Choroid plexus epithelial cell (primary cell): Measurements from ENCODE around the gene SPAG17.

ENCODE experiments used
- DNase-seq: peaks from one replicate; pipeline ENCODE4 v3.0.0-alpha.2; 2010; ENCODE audit warnings: low read depth
- H3K4me3 ChIP-seq: 2 replicates; pipeline ENCODE4 v1.5.1; 2011; ENCODE audit warnings: low read depth, mild to moderate bottlenecking, control low read depth, low read length, moderate library complexity
- TF ChIP-seq, protein P1 (sequence below): conservative IDR thresholded peaks from 2 replicates; pipeline ENCODE4 v1.5.1; 2011; ENCODE audit warnings: low read depth, mild to moderate bottlenecking, control low read depth, inconsistent platforms, low read length, moderate library complexity

SPAG17 gene

DNA sequence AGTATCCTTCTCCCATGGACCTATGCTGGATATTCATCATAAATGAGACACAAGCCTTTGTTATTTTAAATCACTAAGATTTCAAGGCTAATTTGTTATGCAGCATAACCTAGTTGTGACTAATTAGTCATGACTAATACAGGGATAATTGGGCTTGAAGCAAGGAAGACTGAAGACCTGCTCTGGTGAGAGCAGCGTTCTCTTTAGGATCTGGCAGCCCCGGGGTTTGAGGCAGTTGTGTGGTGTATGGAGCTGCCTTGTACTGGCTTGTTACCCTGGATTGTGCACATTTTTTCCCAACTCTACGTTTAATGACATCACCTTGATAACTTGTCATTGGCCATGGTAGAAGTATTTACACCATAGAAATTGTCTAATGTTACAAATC lies 25.7 kb upstream of the SPAG17 start:
- TF ChIP-seq, protein P1, sequence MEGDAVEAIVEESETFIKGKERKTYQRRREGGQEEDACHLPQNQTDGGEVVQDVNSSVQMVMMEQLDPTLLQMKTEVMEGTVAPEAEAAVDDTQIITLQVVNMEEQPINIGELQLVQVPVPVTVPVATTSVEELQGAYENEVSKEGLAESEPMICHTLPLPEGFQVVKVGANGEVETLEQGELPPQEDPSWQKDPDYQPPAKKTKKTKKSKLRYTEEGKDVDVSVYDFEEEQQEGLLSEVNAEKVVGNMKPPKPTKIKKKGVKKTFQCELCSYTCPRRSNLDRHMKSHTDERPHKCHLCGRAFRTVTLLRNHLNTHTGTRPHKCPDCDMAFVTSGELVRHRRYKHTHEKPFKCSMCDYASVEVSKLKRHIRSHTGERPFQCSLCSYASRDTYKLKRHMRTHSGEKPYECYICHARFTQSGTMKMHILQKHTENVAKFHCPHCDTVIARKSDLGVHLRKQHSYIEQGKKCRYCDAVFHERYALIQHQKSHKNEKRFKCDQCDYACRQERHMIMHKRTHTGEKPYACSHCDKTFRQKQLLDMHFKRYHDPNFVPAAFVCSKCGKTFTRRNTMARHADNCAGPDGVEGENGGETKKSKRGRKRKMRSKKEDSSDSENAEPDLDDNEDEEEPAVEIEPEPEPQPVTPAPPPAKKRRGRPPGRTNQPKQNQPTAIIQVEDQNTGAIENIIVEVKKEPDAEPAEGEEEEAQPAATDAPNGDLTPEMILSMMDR, result no peak
- no peak overlapping the region for H3K4me3 ChIP-seq
- DNase-seq, result no peak

DNA sequence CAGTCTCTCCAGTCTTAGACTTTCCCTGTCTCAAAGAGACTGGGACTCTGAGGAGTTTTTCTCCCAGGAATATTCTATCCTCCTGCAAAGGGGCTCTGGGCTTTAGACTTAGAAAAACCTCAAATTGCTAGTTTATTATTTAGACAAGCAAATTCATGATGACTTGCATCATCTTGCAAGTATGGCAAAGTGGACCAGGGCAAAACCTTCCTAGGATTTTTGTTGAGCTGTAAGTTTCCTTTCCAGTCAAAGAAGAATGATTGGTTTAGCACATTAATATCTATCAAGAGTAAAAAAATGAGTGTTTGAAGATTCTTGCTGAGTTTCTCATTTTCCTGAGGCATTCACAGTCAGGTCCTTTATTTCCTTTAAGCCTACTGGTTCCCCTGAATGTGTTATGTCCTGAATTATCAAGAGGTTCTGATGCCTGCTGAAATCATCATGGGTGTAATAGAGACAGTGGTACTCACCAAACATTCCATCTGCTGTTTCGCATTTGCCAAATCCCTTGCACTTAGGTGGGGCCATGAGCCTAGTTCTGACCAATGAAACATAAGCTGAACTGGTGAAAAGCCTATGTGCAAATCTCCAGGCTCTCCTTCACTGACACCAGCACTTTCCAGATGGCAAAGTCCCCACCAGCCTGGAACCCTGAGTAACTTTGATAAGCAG lies 25.2 kb upstream of the SPAG17 start:
- no peak for DNase-seq
- TF ChIP-seq, protein P1, result no peak
- H3K4me3 ChIP-seq, result no peak overlapping the region

DNA sequence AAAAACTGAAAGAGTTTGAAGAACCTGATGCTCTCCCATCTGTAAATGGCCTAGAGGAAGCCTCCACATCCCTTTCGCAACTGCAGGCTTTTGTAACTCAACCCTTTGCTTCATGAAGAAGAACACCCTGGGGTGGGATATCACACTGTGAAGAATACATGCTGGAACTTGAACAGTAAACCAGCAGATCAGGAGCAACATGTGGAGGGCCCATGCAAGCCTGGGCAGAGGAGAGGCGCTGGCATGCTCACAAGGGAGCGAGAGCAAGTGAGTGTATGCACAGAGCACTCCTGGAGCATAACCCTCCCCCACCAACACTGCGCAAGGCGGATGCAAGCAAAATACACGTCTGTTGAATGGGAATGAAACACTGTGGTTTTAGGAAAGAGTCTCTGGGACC lies 24.6 kb upstream of the SPAG17 start:
- TF ChIP-seq, protein P1, result no peak
- DNase-seq, result peak; percentile 1

DNA sequence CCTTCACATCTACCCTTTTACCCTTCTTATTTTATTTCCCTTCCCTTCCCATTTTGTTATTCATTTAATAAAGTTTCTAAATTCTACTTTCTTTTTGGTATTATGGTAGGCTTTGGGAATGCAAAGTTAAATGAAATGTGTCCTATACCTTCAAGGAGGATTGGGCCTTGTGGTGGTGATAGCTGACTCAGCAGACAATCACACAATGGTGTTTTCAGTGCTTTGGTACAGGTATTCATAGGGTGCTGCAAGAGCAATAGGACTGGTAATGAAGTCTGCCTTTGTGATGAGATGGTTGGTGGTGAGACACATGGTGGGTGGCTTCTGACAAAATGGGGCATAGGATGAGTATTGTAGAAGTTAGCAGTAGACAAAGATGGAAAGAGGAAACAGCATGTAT lies 21.9 kb upstream of the SPAG17 start:
- no peak overlapping the region for H3K4me3 ChIP-seq

More for the DNA sequence above, 24.6 kb upstream of the SPAG17 start:
- H3K4me3 ChIP-seq, result no peak overlapping the region

DNA sequence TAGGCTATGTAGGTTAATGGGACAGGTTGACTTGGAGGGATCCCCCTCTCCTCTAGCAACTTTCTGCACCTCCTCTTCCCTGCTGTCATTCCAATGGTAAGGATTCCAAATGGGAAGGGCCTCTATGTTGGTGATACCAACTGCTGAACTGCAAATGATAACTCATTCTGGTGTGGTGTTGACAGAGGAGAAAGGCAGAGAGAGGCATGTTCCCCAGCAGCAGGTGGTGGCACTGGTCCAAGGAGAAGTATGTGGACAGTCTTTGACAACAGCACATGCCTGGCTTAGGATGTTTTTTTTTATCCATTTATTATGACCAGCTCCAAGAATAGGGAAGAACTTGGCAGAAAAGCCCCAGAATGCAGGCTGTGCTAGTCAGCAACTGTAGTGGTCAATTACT lies 19.6 kb upstream of the SPAG17 start:
- H3K4me3 ChIP-seq, result no peak overlapping the region
- TF ChIP-seq, protein P1, result no peak
- no peak for DNase-seq

More for the DNA sequence above, 21.9 kb upstream of the SPAG17 start:
- DNase-seq, result no peak
- TF ChIP-seq, protein P1, result no peak

DNA sequence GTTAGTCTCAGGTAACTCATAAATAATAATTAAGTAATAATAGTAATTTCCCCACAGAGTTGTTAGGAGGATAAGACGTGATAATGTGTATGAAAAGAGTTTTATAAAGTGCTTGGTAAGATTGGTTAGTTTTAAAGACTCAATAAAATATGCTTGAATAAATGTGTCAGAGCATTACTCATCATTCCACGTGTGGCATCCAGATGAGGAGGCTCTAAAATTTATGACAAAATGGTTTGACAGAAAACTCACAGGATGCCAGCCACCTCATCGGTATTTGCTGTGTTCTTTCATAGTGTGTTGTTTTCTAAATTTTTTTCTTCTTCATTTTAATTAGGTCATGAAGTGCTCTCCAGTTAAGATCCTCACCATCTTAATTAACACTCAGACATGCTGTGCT lies 19.1 kb upstream of the SPAG17 start:
- no peak for DNase-seq
- TF ChIP-seq, protein P1, result no peak
- H3K4me3 ChIP-seq, result no peak overlapping the region

DNA sequence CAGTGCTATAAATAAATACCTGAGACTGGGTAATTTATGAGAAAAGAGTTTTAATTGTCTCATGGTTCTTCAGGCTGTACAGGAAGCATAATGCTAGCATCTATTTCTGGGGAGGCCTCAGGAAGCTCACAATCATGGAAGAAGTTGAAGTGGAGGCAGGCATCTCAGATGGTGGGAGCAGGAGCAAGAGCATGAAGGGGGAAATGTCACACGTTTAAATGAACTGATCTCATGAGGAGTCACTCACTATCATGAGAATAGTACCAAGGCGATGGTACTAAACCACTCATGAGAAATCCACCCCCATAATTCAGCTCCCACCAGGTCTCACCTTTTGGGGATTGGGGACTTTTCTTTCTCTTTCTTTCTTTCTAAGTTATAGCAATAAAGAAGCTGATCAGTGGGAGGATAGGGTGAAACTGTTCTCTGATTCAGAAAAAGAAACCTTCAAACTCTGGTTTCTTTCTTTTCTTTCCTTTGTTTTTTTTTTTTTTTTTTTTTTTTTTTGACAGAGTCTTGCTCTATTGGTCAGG lies 17.1 kb upstream of the SPAG17 start:
- TF ChIP-seq, protein P1, result no peak
- H3K4me3 ChIP-seq, result no peak overlapping the region

More for the DNA sequence above, 17.1 kb upstream of the SPAG17 start:
- no peak for DNase-seq
